VCaP (cell line): ENCODE measurements around the gene ZDHHC14.

ENCODE experiments used
- H3K27ac ChIP-seq: fragments of 450-650 bp; 2 replicates; pipeline ENCODE4 v1.5.1; 2017
- TF ChIP-seq, protein P1 (sequence below): fragments of 450-650 bp; conservative IDR thresholded peaks from 2 replicates; pipeline ENCODE4 v1.5.1; 2017; ENCODE audit warnings: mild to moderate bottlenecking, moderate library complexity

Gene ZDHHC14

DNA sequence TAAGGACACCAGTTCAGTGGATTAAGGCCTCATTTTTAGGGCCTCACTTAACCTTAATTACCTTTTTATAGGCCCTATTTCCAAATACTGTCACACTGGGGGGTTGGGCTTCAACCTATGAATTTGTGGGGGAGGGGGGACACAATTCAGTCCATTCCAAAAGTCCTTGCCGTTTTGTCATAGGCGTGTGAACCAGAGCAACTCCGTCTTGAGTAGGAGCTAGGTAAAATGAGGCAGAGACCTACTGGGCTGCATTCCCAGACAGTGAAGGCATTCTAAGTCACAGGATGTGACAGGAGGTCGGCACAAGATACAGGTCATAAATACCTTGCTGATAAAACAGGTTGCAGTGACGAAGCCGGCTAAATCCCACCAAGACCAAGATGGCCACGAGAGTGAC lies 328.6 kb downstream of the ZDHHC14 start:
- H3K27ac ChIP-seq, result no peak overlapping the region
- TF ChIP-seq, protein P1, sequence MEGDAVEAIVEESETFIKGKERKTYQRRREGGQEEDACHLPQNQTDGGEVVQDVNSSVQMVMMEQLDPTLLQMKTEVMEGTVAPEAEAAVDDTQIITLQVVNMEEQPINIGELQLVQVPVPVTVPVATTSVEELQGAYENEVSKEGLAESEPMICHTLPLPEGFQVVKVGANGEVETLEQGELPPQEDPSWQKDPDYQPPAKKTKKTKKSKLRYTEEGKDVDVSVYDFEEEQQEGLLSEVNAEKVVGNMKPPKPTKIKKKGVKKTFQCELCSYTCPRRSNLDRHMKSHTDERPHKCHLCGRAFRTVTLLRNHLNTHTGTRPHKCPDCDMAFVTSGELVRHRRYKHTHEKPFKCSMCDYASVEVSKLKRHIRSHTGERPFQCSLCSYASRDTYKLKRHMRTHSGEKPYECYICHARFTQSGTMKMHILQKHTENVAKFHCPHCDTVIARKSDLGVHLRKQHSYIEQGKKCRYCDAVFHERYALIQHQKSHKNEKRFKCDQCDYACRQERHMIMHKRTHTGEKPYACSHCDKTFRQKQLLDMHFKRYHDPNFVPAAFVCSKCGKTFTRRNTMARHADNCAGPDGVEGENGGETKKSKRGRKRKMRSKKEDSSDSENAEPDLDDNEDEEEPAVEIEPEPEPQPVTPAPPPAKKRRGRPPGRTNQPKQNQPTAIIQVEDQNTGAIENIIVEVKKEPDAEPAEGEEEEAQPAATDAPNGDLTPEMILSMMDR, result no peak

DNA sequence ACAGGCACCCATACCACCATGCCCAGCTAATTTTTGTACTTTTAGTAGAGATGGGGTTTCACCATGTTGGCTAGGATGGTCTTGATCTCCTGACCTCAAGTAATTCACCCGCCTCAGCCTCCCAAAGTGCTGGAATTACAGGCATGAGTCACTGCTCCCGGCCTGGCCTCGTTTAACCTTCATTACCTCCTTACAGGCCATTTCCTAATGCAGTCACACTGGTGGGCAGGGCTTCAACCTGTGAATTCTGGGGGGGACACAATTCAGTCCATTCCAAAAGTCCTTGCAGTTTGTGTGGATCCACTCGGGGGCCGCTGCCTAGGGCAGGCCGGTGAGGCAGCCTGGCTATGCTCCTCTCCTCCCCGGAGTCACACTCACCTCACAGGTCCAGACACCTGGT lies 329.6 kb downstream of the ZDHHC14 start:
- TF ChIP-seq, protein P1, result no peak
- no peak overlapping the region for H3K27ac ChIP-seq

DNA sequence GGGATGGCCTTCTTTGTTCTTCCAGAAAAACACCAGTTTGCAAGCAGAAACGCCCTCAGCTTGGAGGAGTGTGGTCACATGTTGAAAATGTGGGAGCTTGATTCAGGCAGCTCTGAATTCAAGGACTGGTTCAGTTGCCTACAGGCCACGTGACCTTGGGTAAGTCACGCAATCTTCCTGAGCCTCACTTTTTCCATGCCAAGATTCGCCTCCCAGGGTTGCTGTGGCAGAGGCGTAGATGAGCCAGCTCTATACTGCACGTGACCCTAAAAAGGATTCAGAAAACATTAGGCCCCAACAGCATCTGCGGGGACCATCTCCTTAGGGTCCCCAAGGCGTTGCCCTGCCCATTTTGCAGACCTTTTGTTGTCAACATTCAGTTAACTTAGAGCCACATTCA lies 330.1 kb downstream of the ZDHHC14 start:
- TF ChIP-seq, protein P1, result no peak

DNA sequence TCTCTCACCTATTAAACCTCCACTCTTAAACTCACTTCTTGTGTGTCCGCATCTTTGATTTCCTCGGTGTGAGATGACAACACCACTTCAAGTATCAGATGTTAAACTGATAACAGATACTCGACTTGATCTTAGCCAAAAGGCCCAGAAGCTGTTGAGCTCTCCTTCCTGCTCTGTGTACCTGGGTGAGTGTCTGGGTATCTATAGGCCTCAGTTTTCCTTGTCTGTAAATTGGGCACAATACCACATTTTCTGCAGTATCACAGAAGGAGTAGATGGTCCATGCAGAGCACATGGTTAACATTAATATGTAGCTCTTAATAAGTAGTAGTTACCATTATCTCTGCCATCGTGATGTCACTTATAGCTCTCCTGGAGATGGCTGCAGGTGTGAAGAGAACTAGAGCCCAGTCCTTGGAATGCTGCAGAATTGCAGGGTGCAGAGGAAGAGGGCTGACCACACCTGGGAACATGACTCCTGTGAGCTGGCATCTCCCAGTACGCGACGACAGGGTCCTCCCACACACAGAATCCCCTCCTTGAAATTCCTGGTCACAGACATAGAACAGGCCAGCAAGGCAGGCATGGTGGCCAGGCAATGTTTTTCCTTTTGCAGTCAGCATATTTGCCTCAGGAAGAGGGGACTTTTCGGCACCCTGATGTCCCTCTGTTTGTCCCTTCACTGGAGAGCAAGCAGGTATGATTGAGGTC lies 331.8 kb downstream of the ZDHHC14 start:
- TF ChIP-seq, protein P1, result no peak
- no peak overlapping the region for H3K27ac ChIP-seq

More for the DNA sequence above, 330.1 kb downstream of the ZDHHC14 start:
- no peak overlapping the region for H3K27ac ChIP-seq

DNA sequence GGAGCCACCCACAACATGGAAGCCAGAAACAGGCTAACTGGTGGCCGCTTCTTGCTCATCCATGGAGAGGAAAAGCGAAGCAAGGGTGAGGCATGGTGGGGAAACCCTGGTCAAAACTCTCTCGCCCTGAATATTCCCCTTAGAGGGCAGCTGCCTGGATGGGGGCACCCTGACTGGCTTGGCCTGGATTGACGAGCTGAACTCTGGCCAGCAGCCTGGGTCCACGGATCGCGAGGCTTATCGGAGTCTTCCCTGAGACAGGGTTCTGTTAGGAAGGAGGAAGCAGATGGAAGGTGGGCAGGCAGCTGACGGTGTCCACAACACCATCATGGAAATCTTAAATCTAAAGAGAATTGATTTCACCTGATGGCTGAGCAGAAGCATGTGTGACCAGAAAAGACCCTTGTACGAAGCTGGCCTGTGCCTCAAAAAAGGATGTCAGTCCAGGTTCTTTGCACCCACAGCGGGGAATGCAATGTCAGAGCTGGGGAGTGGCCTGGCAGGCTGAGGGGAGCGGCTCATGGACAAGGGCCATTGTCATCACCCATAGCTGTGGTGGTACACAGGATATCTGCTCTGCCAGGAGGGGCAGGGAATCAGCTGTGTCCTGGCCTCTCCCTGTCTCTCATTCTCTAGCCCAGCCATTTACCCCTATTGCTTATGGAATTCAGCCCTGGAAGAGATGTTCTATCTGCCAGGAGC lies 332.6 kb downstream of the ZDHHC14 start:
- no peak overlapping the region for H3K27ac ChIP-seq
- TF ChIP-seq, protein P1, result no peak

DNA sequence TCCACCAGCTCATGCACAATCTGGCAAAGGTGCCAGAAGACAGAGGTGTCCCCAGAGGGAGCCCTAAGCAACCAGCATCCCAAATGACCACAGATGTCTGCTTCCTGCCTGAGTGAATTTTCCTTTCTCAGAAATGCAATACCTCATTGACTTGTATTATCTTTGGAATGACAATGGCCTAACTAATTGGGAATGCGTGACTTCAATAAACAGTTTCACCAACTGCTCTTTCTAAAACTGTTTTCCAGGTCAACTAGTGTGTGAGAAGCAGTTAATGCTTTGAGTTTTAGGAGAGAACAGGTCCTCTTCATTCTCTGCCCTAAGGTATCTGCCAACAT lies 333.1 kb downstream of the ZDHHC14 start:
- no peak overlapping the region for H3K27ac ChIP-seq
- TF ChIP-seq, protein P1, result no peak

DNA sequence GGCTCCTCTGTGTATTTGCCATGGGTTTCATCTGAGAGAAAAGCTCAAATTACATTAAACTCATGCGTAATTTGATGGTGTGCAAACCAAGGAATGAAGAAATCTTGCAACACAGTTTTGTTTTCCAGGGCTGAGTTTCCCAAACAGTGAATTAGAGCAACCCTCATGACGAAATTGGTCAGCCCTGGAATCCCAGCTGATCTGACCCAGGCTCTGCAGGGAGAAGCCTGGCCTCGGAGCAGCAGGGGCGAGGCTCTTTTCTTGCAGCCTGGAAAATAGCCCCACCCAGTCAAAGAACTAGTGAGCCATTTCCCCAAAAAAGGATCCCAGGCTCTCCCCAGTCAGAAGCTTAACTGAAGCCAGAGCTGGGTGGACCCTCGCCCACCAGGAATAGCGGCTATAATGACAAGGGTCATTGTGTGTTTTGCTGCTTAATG lies 334.8 kb downstream of the ZDHHC14 start:
- no peak overlapping the region for H3K27ac ChIP-seq
- TF ChIP-seq, protein P1, result no peak
